Measurements from ENCODE around the gene SGCD.

SGCD gene

GRCh38 chr5:156523607-156524006 is 196.6 kb downstream of the SGCD start:
- no peak for DNase-seq

DNA sequence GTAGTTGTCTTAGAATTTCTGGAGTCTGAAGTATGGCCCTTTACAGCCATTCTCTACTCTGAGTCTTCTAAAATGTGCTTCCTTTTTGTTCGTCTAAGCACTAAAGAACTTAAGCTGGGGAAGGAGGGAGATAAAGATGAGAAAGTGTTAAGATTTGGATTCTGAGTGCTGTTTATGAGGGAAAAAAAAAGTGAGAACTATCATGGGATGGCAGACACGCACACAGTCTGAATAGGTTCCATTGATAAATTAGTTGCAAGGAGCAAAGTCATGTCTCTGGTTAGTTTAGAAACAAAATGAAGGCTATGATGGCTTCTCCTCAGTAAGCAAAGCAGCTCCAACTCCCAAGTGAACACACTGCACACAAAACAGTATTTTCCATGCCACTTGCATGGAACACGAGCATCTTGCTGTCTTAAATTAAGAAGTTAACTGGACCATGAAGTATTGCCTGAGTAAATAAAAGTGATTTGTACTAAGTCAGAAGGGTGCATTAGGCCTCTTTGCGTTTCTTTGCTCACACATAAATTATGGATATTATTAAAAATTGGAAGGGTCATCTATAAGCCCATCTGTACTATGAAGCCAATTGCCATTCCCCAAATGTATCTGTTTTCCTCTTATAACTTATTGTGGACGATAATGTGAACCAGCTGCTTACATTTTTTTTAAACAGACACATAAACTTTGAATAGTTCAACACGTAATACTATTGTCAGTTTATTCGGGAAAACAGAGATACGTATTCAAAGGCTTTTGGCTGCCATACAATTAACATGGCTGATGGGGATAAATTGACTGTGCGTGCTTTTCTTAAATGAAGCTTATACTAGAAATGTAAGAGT is 199.3 kb downstream of the SGCD start:
- DNase-seq = no peak

DNA sequence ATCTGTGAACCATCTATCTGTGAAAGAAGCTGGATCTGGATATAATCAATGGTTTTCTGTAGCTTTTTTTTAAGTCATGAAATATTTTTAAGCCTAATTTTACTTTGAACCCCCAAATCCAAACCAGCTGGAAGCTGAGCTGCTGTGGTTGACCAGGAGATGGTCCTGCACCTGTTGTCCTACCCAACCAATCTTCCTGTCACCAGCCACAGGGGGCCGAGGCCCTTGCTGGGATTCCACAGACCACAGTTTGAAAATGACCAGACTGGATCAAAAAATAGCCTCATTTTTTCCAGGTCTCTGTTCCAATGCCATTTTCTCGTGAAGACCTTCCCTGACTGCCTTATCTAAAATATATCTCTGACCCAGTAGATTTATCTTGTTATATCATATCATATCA is 200.6 kb downstream of the SGCD start:
- DNase-seq = no peak

DNA sequence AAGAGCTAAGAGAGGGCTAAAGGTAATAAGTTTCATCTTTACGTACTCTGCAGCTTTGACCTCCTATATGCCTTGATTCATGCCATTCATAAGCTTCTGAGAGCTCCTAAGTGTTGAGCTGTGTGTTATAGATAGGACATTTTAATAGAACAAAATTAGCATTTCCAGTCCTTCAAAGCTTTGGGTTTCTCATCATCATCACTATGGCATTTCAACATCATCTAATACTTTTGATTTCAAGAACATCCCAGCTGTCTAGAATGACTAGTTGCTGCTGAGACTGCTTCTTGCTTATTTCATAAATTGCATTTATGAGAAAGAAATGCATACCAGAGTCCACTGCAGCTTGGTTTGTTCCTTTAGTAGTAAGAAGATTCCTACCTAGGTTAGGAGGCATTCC is 201.7 kb downstream of the SGCD start:
- no peak for DNase-seq

- no peak for DNase-seq
These were observed 202.9 kb downstream of the SGCD start for GRCh38 chr5:156529892-156530291.

GRCh38 chr5:156531199-156531598 is 204.2 kb downstream of the SGCD start:
- no peak for DNase-seq

GRCh38 chr5:156532921-156533320 is 206.0 kb downstream of the SGCD start:
- no peak for DNase-seq

DNA sequence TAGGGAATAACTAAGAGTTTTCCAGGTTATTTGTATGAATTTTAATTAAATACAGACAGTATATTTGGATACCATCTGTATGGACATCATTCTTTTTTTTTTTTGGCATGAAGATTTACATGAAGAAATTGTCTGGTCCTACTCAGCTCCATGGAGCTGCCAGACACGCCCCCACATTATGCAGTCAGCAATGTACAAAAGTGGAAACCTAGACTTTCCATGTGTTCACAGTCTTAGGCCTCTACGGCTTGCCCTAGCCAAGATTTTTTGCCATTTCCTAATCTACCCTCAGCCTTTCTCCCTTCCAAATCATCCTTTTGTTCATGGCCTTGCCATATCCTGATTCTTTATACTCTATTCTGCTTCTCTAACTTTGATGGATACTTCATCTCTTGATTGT is 207.1 kb downstream of the SGCD start:
- no peak for DNase-seq

DNA sequence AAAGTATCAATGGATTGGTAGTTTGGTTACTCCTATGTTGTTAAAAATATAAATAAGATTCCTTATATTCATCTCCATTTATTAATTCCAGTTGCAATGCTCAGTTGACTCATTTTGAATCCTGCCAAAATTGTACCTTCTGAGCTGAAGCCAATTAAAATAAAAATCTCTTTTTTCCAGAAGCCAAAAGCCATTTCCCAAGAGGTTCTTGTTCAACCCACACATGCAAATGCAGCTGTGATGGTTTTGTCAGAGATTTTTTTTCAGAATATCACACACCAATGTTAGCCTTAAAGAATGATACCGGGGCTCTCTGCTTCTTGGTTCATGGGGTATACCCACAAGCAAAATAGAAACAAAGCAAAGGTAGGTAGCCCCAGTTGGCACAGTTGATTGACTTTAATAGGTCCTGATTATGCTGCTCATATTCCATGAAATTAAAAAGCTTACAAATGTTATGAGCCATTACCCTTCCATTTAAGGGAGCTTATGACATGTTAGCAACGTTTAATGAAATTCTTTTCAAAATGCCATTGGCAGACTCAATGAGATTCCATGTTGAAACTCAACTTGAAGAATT is 208.0 kb downstream of the SGCD start:
- DNase-seq = no peak

DNA sequence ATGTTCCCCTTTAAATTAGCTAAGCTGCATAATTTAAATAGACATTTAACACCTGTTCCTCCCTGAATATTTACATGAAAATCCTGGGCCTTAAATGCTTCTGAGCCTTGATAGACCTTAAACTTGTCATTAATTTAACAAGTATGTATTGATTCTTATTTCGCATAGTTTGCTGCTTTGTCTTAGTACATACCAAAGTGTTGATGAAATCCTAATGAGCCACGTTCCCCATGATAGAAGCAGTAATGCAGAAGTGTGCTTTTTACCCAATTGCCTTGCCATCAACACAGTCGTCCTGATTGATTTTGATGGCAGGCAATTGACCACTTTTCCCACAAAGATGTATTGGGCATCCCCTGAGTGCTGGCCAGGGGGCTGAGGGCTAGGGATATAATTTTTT is 213.5 kb downstream of the SGCD start:
- no peak for DNase-seq

GRCh38 chr5:156541582-156541981 is 214.6 kb downstream of the SGCD start:
- DNase-seq = no peak

- no peak for DNase-seq
These were observed 216.6 kb downstream of the SGCD start for GRCh38 chr5:156543348-156544145.

DNA sequence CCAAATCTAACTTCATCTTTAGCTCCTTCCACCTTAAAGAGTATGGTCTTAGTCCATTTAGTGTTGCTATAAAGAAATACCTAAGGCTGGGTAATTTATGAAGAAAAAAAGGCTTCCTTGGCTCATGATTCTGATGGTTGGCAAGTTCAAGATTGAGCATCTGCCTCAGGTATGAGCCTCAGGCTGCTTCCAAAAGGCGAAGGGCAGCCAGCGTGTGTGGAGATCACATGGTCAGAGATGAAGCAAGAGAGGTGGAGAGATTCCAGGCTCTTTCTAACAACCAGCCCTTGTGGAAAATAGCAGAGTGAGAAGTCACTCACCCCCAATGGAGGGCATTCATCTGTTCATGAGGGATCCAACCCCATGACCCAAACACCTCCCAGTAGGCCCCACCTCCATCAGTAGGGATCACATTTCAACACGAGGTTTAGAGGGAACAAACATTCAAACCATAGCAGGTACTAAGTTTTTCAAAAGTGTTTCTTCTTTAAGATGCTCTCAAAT is 225.9 kb downstream of the SGCD start:
- DNase-seq = no peak

DNA sequence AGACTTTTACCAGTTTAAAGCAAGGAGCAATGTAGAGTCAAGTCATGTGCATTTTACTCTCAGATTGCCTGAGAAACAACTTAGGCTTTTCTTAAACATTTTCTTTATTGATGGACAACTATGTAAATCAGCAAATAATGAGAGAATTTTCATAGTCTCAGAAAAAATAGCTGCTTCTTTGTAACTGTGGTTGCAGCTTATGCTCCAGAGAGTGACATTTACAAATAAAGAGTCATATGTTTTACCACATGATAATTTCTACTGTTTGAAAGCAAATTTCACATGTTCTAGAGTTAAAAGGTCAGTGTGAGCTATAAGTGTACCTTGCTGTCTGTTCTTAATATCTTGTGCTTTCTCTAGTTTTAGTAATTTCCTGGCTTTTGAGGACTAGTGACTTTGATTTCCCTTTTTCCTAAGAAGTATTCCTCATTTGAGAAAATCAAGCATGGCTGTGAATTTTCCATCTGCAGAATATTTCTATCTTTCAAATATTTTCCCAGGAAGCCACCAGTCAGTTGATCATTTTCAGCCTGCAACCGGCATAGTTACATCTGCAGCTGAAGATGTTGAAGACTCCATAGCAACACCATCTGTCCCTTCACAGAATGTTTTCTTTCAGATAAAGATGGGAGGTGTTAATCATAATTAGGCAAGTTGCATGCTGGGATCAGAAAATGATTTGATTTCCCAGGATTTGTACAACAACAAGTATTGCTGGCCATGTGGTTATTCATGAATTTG is 229.9 kb downstream of the SGCD start:
- DNase-seq = no peak

- no peak for DNase-seq
These were observed 233.0 kb downstream of the SGCD start for GRCh38 chr5:156560002-156560401.

DNA sequence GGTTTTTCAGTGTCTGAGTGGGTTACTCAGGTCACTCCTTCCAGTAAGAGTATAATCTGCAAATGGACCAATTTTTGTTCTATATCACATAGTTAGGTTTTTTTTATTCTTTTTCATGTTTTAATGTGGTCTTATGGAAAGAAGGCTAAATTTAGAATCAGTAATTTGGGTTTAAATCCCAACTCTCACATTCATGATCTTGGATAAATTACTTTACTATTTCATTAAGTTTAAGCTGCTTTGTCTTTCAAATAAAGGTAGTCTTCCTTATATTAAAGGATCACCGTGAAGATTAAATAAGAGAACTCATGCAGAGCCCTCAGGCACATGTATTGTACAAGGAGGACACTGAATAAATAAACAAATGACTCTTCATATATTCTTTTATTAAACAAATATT is 234.7 kb downstream of the SGCD start:
- no peak for DNase-seq

DNA sequence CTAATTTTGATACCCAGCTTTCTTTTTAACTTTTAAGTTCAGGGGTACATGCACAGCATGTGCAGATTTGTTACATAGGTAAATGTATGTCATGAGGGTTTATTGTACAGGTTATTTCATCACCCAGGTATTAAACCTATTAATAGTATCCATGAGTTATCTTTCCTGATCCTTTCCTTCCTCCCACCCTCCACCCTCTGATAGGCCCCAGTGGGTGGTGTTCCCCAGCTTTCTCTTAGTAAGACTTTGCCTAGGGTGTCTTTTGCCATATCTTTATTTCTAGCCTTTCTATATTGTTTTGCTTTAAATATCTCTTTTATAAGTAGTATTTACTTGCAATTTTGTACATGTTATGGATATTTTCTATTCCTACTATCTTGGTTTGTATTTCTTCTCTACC is 243.7 kb downstream of the SGCD start:
- DNase-seq = no peak

DNA sequence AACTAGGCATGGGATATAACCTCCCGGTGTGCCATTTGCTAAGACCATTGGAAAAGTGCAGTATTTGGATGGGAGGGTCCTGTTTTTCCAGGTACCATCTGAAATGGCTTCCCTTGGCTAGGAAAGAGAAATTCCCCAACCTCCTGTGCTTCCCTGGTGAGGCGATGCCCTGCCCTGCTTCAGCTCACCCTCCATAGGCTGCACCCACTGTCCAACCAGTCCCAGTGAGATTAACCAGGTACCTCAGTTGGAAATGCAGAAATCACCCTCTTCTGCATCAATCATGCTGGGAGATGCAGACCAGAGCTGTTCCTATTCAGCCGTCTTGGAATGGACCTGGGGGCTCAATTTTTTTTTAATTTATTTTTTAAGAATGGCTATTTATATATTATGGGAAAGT is 254.8 kb downstream of the SGCD start:
- no peak for DNase-seq

GRCh38 chr5:156582193-156582598 is 255.2 kb downstream of the SGCD start:
- DNase-seq = no peak

DNA sequence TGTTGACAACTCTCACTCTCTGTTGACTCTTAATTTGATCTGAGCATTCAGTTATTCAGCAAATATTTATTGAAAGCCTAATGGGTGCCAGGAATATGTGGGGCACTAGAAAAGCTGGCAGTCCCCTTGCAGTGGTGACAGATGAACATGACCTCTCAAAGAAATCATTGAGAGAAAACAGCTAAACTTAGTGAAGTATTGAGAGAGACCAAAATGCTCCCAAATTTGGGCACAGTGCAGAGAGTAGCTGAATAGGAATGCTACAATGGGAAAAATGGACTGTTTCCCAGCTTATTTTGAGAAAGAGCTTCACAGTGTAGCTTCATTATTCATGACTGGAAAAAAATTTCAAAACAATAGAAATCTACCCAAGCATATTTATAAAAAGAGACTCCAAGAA is 257.9 kb downstream of the SGCD start:
- no peak for DNase-seq

GRCh38 chr5:156585999-156586398 is 259.0 kb downstream of the SGCD start:
- DNase-seq = no peak

DNA sequence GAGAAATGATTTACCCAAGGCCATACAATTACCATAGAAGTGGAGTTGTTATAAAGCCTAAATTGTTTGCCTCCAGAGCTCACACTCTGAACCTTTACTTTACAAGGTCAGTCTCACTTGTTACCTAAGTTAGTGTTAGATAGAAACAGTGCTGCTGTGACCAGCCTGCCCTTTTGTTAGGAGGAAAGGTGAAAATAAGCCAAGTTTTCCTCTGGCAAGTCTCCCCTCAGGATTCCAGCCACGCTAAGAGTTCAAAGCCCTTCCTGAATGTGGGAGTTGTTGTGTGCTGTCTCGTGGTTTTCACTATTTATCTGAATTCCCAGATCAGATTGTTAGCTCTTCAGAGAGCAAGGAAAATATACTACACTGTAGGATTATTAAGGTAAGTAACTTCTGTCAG is 260.0 kb downstream of the SGCD start:
- DNase-seq = no peak

DNA sequence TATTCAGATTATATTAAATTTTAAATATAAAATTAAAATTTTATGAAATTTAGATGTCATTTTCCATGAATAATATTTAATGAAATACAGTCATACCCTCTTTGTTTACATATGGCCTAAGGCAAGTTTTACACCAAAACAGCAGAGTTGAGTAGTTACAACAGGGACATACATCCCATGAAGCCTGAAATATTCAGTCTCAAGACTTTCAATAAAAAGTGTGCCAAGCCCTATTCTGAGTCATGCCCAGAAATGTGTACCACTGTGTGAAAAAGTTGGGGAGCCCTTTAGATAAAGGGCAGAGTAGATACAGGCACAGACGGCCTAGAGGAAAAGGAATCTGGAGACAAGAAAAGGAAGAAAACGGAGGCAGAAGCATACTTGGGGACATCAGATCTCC is 261.3 kb downstream of the SGCD start:
- DNase-seq = no peak

Measured in NK-92 treated with Interleukin-12 subunit alpha and Interleukin-12 subunit beta, amount 100 ng/mL, for 24 hours (cell line).